Osteocyte (in vitro differentiated cells): ENCODE results near the gene TDRD12. TPM values are rescaled to one million over a fixed set of nuclear protein-coding genes. Genes with fewer than 3 reads are reported as not detected.

ENCODE experiments used
- DNase-seq: peaks from one replicate; pipeline ENCODE4 v3.0.0; 2021; ENCODE audit warnings: mixed read lengths; ENCODE audit not compliant: unreplicated experiment; ENCODE audit errors: extremely low spot score
- H3K27ac Mint-ChIP-seq: one replicate; pipeline ENCODE4 v1.8.0; 2021; ENCODE audit warnings: mild to moderate bottlenecking, mixed read lengths; ENCODE audit not compliant: unreplicated experiment
- H3K27me3 Mint-ChIP-seq: one replicate; pipeline ENCODE4 v1.8.0; 2021; ENCODE audit warnings: mixed read lengths; ENCODE audit not compliant: unreplicated experiment
- H3K36me3 Mint-ChIP-seq: one replicate; pipeline ENCODE4 v1.8.0; 2021; ENCODE audit warnings: mixed read lengths; ENCODE audit not compliant: unreplicated experiment
- H3K4me1 Mint-ChIP-seq: one replicate; pipeline ENCODE4 v1.8.0; 2021; ENCODE audit warnings: mixed read lengths; ENCODE audit not compliant: unreplicated experiment
- H3K4me3 Mint-ChIP-seq: one replicate; pipeline ENCODE4 v1.8.0; 2021; ENCODE audit warnings: mild to moderate bottlenecking, moderate library complexity, mixed read lengths; ENCODE audit not compliant: unreplicated experiment
- H3K9me3 Mint-ChIP-seq: one replicate; pipeline ENCODE4 v1.8.0; 2021; ENCODE audit warnings: mixed read lengths; ENCODE audit not compliant: unreplicated experiment
- CTCF ChIP-seq: fragments of 200-600 bp; sonication (generic); IDR thresholded peaks from 2 replicates; pipeline ENCODE4 v1.5.0; 2021; ENCODE audit warnings: antibody characterized with exemption, mild to moderate bottlenecking, moderate library complexity
- long read RNA-seq: library from polyadenylated mRNA; unstranded; transcript quantifications from one replicate; pipeline ENCODE4 v2.0.0, GENCODE V29; 2021
- total RNA-seq: library from RNA; stranded (reverse); gene quantifications from 2 replicates; pipeline ENCODE4 v1.2.1, GENCODE V29; 2021

The TDRD12 gene
- 0.11 TPM in 1 of 2 replicates, not detected in the other for total RNA-seq
- long read RNA-seq: 0 reads

GRCh38 chr19:32719611-32720059 is at the start of gene TDRD12:
Gene TDRD12, plus strand, starts transcription at chr19:32719767. Its CDS starts 306 bp downstream, at chr19:32720073.
- H3K4me3 Mint-ChIP-seq: no peak within 1 kb of the TSS
- H3K27me3 Mint-ChIP-seq: no peaks in the 10 kb centered on the region
- H3K36me3 Mint-ChIP-seq: peaks cover 10% of the 10 kb centered on the region
- no peak for TF ChIP-seq CTCF
- H3K9me3 Mint-ChIP-seq: no peaks in the 10 kb centered on the region
- DNase-seq: no peak
- H3K4me1 Mint-ChIP-seq: no peaks in the 10 kb centered on the region
- peak within 1 kb of the TSS; percentile 7 for H3K27ac Mint-ChIP-seq

GRCh38 chr19:32671883-32672593 is 47.5 kb upstream of the TDRD12 start:
- no peak for TF ChIP-seq CTCF
- H3K27ac Mint-ChIP-seq: peak overlapping the region; percentile 45
- no peaks in the 10 kb centered on the region for H3K36me3 Mint-ChIP-seq
- DNase-seq: no peak
- no peak overlapping the region for H3K4me3 Mint-ChIP-seq
- peaks cover 30% of the 10 kb centered on the region for H3K4me1 Mint-ChIP-seq
- no peaks in the 10 kb centered on the region for H3K9me3 Mint-ChIP-seq
- H3K27me3 Mint-ChIP-seq: peaks cover 2% of the 10 kb centered on the region

- Mint-ChIP-seq H3K36me3 (no peaks in the 10 kb centered on the region), H3K27ac (no peak overlapping the region), H3K27me3 (peaks cover 10% of the 10 kb centered on the region), H3K4me1 (peaks cover 35% of the 10 kb centered on the region), H3K9me3 (no peaks in the 10 kb centered on the region), H3K4me3 (peak overlapping the region; percentile 44)
- no peak for TF ChIP-seq CTCF
- no peak for DNase-seq
Measured at GRCh38 chr19:32672841-32673240, 46.7 kb upstream of the TDRD12 start.

- H3K27me3 Mint-ChIP-seq: peaks cover 13% of the 10 kb centered on the region
- DNase-seq: no peak
- no peak for TF ChIP-seq CTCF
- H3K4me3 Mint-ChIP-seq: peak overlapping the region; percentile 90
- H3K36me3 Mint-ChIP-seq: no peaks in the 10 kb centered on the region
- peaks cover 35% of the 10 kb centered on the region for H3K4me1 Mint-ChIP-seq
- H3K27ac Mint-ChIP-seq: no peak overlapping the region
- H3K9me3 Mint-ChIP-seq: no peaks in the 10 kb centered on the region
Measured at GRCh38 chr19:32673573-32673972, 46.0 kb upstream of the TDRD12 start.

- peak overlapping the region; percentile 50 for H3K27ac Mint-ChIP-seq
- no peak for DNase-seq
Measured at GRCh38 chr19:32674153-32674930, 45.2 kb upstream of the TDRD12 start.

More at GRCh38 chr19:32674153-32674930, 45.2 kb upstream of the TDRD12 start:
- no peaks in the 10 kb centered on the region for H3K9me3 Mint-ChIP-seq
- H3K4me3 Mint-ChIP-seq: peak overlapping the region; percentile 90
- no peak for TF ChIP-seq CTCF
- H3K27me3 Mint-ChIP-seq: peaks cover 15% of the 10 kb centered on the region
- H3K4me1 Mint-ChIP-seq: peaks cover 34% of the 10 kb centered on the region
- H3K36me3 Mint-ChIP-seq: no peaks in the 10 kb centered on the region
